HEK293 (cell line): ENCODE measurements around the gene ATAD1.

ENCODE experiments used
- KLF8 ChIP-seq: fragments of 450-650 bp; formaldehyde crosslinking; IDR thresholded peaks from 2 replicates; pipeline ENCODE4 v1.5.1; 2016; ENCODE audit warnings: missing biosample characterization, missing genetic modification characterization
- KLF9 ChIP-seq: fragments of 450-650 bp; formaldehyde crosslinking; IDR thresholded peaks from 2 replicates; pipeline ENCODE4 v1.5.1; 2016; ENCODE audit warnings: missing biosample characterization, missing genetic modification characterization, low read depth
- MEIS1 ChIP-seq: sonication (generic); formaldehyde crosslinking; IDR thresholded peaks from 2 replicates; pipeline ENCODE4 v1.8.1; 2022; ENCODE audit warnings: missing genetic modification reagents, mild to moderate bottlenecking, borderline replicate concordance
- MZF1 ChIP-seq: fragments of 450-650 bp; formaldehyde crosslinking; IDR thresholded peaks from 2 replicates; pipeline ENCODE4 v1.5.1; 2017; ENCODE audit warnings: missing biosample characterization, missing genetic modification characterization, borderline replicate concordance
- SCRT2 ChIP-seq: fragments of 450-650 bp; formaldehyde crosslinking; IDR thresholded peaks from 2 replicates; pipeline ENCODE4 v1.5.1; 2016; ENCODE audit warnings: missing biosample characterization, missing genetic modification characterization
- SP3 ChIP-seq: fragments of 450-650 bp; formaldehyde crosslinking; IDR thresholded peaks from 2 replicates; pipeline ENCODE4 v1.5.1; 2016; ENCODE audit warnings: missing biosample characterization, missing genetic modification characterization
- TCF7L2 ChIP-seq: IDR thresholded peaks from 2 replicates; pipeline ENCODE4 v1.6.1; 2011; ENCODE audit warnings: low read depth, mild to moderate bottlenecking, inconsistent platforms, low read length, moderate library complexity, borderline replicate concordance
- WT1 ChIP-seq: fragments of 450-650 bp; formaldehyde crosslinking; IDR thresholded peaks from 2 replicates; pipeline ENCODE4 v1.5.1; 2016; ENCODE audit warnings: missing biosample characterization, missing genetic modification characterization
- ZBTB17 ChIP-seq: fragments of 450-650 bp; formaldehyde crosslinking; IDR thresholded peaks from 2 replicates; pipeline ENCODE4 v1.5.1; 2016; ENCODE audit warnings: missing biosample characterization, missing genetic modification characterization
- ZBTB21 ChIP-seq: fragments of 450-650 bp; formaldehyde crosslinking; IDR thresholded peaks from 2 replicates; pipeline ENCODE4 v1.5.1; 2017; ENCODE audit warnings: missing biosample characterization, missing genetic modification characterization
- ZNF121 ChIP-seq: fragments of 450-650 bp; formaldehyde crosslinking; IDR thresholded peaks from 2 replicates; pipeline ENCODE4 v1.5.1; 2016; ENCODE audit warnings: missing biosample characterization, missing genetic modification characterization
- ZNF155 ChIP-seq: fragments of 450-650 bp; formaldehyde crosslinking; IDR thresholded peaks from 2 replicates; pipeline ENCODE4 v1.5.1; 2016; ENCODE audit warnings: missing biosample characterization, missing genetic modification characterization
- ZNF214 ChIP-seq: fragments of 450-650 bp; formaldehyde crosslinking; IDR thresholded peaks from 2 replicates; pipeline ENCODE4 v1.5.1; 2017; ENCODE audit warnings: missing biosample characterization, mild to moderate bottlenecking, missing genetic modification characterization, borderline replicate concordance
- ZNF23 ChIP-seq: fragments of 450-650 bp; formaldehyde crosslinking; IDR thresholded peaks from 2 replicates; pipeline ENCODE4 v1.5.1; 2016; ENCODE audit warnings: missing biosample characterization, missing genetic modification characterization, borderline replicate concordance
- ZNF48 ChIP-seq: fragments of 450-650 bp; formaldehyde crosslinking; IDR thresholded peaks from 2 replicates; pipeline ENCODE4 v1.5.1; 2016; ENCODE audit warnings: missing biosample characterization, missing genetic modification characterization
- ZNF558 ChIP-seq: fragments of 450-650 bp; formaldehyde crosslinking; IDR thresholded peaks from 2 replicates; pipeline ENCODE4 v1.5.1; 2016; ENCODE audit warnings: missing biosample characterization, missing genetic modification characterization
- ZNF623 ChIP-seq: fragments of 450-650 bp; formaldehyde crosslinking; IDR thresholded peaks from 2 replicates; pipeline ENCODE4 v1.5.1; 2016; ENCODE audit warnings: missing biosample characterization, missing genetic modification characterization
- ZNF776 ChIP-seq: fragments of 450-650 bp; formaldehyde crosslinking; IDR thresholded peaks from 2 replicates; pipeline ENCODE4 v1.5.0; 2017; ENCODE audit warnings: missing biosample characterization, missing genetic modification characterization, borderline replicate concordance
- ZNF792 ChIP-seq: fragments of 450-650 bp; formaldehyde crosslinking; IDR thresholded peaks from 2 replicates; pipeline ENCODE4 v1.5.1; 2016; ENCODE audit warnings: missing biosample characterization, missing genetic modification characterization
- TF ChIP-seq, protein P1 (sequence below): fragments of 450-650 bp; formaldehyde crosslinking; IDR thresholded peaks from 2 replicates; pipeline ENCODE4 v1.5.1; 2017; ENCODE audit warnings: missing biosample characterization, missing genetic modification characterization
- TF ChIP-seq, protein P2 (sequence below): fragments of 450-650 bp; IDR thresholded peaks from 2 replicates; pipeline ENCODE4 v1.5.1; 2018; ENCODE audit warnings: missing biosample characterization, missing genetic modification characterization
- TF ChIP-seq, protein P3 (sequence below): fragments of 450-650 bp; formaldehyde crosslinking; IDR thresholded peaks from 2 replicates; pipeline ENCODE4 v1.5.1; 2016; ENCODE audit warnings: missing biosample characterization, missing genetic modification characterization
- TF ChIP-seq, protein P4 (sequence below): fragments of 450-650 bp; formaldehyde crosslinking; IDR thresholded peaks from 2 replicates; pipeline ENCODE4 v1.5.1; 2017; ENCODE audit warnings: missing biosample characterization, missing genetic modification characterization
- TF ChIP-seq, protein P5 (sequence below): fragments of 450-650 bp; formaldehyde crosslinking; IDR thresholded peaks from 2 replicates; pipeline ENCODE4 v1.5.1; 2016; ENCODE audit warnings: missing biosample characterization, missing genetic modification characterization, borderline replicate concordance

The ATAD1 gene

DNA sequence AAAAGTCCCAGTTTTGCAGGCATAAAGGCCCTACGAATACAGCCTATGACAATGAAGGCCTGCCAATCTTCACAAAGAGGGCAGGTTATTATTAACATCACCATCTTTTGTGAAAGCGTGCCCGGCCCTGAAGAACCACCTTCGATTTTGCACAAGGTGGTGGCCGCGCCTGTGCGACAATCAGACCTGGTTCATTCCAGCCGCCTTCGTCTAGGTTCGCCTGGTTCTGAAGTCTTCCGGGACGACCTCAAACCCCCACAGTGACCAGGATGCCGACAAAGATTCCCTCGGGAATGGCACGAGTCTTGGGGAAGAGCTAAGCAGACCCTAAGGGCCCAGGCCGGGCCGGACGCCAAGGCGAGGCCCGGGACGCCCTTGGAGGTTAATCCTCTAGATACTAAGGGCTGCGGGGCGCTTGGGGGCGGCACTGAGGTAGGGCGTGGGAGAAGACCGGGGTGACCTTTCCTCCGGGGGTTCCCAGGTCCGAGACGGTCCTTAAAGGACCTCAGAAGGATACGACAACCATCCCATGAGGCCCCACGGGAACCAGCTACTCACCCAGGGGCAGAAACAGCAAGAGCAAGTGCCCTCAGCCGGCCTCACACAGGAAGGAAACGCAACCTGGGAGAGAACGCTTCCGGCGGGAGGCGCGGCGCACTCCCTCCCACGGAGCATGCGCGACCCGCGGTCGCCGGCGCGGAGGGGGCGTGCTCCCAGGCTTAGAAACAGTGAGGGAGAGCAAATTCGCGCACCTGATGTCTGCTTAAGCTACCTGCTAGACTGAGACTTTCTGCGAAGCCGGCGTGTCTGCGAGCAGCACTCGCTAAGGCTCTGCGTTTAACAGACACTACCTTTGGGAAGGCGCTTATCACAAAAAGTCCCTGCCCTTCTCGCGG lies at the start of gene ATAD1 (continued):
- no peak for TF ChIP-seq ZNF792
- 0 out of 2 replicates have a peak, but pooled peaks have one; percentile 19 for TF ChIP-seq ZBTB21 (tag by site-specific recombination)
- TF ChIP-seq ZNF558 (tag by site-specific recombination), result no peak
- no peak for TF ChIP-seq ZNF623
- no peak for TF ChIP-seq MZF1 (tag by site-specific recombination)
- TF ChIP-seq ZBTB17 (tag by site-specific recombination), result peak; percentile 80
- TF ChIP-seq ZNF121 (tag by site-specific recombination), result no peak
- peak; percentile 26; the same call in 1 of the 2 replicates for TF ChIP-seq SCRT2 (tag by site-specific recombination)
- TF ChIP-seq ZNF155 (tag by site-specific recombination), result no peak
- TF ChIP-seq MEIS1 (CRISPR knock-in tag), result no peak
- TF ChIP-seq SP3 (tag by site-specific recombination), result peak; percentile 50; the same call in 1 of the 2 replicates
- no peak for TF ChIP-seq ZNF23 (tag by site-specific recombination)
- peak; percentile 95 for TF ChIP-seq KLF9
- TF ChIP-seq, protein P1, sequence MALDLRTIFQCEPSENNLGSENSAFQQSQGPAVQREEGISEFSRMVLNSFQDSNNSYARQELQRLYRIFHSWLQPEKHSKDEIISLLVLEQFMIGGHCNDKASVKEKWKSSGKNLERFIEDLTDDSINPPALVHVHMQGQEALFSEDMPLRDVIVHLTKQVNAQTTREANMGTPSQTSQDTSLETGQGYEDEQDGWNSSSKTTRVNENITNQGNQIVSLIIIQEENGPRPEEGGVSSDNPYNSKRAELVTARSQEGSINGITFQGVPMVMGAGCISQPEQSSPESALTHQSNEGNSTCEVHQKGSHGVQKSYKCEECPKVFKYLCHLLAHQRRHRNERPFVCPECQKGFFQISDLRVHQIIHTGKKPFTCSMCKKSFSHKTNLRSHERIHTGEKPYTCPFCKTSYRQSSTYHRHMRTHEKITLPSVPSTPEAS (tag by site-specific recombination), result no peak
- TF ChIP-seq, protein P2, sequence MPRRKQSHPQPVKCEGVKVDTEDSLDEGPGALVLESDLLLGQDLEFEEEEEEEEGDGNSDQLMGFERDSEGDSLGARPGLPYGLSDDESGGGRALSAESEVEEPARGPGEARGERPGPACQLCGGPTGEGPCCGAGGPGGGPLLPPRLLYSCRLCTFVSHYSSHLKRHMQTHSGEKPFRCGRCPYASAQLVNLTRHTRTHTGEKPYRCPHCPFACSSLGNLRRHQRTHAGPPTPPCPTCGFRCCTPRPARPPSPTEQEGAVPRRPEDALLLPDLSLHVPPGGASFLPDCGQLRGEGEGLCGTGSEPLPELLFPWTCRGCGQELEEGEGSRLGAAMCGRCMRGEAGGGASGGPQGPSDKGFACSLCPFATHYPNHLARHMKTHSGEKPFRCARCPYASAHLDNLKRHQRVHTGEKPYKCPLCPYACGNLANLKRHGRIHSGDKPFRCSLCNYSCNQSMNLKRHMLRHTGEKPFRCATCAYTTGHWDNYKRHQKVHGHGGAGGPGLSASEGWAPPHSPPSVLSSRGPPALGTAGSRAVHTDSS (tag by site-specific recombination), result no peak
- 0 out of 2 replicates have a peak, but pooled peaks have one; percentile 57 for TF ChIP-seq WT1 (tag by site-specific recombination)
- no peak for TF ChIP-seq ZNF776 (tag by site-specific recombination)
- no peak for TF ChIP-seq ZNF214
- TF ChIP-seq, protein P3, sequence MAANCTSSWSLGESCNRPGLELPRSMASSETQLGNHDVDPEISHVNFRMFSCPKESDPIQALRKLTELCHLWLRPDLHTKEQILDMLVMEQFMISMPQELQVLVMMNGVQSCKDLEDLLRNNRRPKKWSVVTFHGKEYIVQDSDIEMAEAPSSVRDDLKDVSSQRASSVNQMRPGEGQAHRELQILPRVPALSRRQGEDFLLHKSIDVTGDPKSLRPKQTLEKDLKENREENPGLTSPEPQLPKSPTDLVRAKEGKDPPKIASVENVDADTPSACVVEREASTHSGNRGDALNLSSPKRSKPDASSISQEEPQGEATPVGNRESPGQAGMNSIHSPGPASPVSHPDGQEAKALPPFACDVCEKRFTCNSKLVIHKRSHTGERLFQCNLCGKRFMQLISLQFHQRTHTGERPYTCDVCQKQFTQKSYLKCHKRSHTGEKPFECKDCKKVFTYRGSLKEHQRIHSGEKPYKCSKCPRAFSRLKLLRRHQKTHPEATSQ (tag by site-specific recombination), result no peak
- peak; percentile 80; the same call in 1 of the 2 replicates for TF ChIP-seq KLF8
- TF ChIP-seq TCF7L2, result no peak
- TF ChIP-seq, protein P4, sequence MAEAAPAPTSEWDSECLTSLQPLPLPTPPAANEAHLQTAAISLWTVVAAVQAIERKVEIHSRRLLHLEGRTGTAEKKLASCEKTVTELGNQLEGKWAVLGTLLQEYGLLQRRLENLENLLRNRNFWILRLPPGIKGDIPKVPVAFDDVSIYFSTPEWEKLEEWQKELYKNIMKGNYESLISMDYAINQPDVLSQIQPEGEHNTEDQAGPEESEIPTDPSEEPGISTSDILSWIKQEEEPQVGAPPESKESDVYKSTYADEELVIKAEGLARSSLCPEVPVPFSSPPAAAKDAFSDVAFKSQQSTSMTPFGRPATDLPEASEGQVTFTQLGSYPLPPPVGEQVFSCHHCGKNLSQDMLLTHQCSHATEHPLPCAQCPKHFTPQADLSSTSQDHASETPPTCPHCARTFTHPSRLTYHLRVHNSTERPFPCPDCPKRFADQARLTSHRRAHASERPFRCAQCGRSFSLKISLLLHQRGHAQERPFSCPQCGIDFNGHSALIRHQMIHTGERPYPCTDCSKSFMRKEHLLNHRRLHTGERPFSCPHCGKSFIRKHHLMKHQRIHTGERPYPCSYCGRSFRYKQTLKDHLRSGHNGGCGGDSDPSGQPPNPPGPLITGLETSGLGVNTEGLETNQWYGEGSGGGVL (tag by site-specific recombination), result no peak
- TF ChIP-seq, protein P5, sequence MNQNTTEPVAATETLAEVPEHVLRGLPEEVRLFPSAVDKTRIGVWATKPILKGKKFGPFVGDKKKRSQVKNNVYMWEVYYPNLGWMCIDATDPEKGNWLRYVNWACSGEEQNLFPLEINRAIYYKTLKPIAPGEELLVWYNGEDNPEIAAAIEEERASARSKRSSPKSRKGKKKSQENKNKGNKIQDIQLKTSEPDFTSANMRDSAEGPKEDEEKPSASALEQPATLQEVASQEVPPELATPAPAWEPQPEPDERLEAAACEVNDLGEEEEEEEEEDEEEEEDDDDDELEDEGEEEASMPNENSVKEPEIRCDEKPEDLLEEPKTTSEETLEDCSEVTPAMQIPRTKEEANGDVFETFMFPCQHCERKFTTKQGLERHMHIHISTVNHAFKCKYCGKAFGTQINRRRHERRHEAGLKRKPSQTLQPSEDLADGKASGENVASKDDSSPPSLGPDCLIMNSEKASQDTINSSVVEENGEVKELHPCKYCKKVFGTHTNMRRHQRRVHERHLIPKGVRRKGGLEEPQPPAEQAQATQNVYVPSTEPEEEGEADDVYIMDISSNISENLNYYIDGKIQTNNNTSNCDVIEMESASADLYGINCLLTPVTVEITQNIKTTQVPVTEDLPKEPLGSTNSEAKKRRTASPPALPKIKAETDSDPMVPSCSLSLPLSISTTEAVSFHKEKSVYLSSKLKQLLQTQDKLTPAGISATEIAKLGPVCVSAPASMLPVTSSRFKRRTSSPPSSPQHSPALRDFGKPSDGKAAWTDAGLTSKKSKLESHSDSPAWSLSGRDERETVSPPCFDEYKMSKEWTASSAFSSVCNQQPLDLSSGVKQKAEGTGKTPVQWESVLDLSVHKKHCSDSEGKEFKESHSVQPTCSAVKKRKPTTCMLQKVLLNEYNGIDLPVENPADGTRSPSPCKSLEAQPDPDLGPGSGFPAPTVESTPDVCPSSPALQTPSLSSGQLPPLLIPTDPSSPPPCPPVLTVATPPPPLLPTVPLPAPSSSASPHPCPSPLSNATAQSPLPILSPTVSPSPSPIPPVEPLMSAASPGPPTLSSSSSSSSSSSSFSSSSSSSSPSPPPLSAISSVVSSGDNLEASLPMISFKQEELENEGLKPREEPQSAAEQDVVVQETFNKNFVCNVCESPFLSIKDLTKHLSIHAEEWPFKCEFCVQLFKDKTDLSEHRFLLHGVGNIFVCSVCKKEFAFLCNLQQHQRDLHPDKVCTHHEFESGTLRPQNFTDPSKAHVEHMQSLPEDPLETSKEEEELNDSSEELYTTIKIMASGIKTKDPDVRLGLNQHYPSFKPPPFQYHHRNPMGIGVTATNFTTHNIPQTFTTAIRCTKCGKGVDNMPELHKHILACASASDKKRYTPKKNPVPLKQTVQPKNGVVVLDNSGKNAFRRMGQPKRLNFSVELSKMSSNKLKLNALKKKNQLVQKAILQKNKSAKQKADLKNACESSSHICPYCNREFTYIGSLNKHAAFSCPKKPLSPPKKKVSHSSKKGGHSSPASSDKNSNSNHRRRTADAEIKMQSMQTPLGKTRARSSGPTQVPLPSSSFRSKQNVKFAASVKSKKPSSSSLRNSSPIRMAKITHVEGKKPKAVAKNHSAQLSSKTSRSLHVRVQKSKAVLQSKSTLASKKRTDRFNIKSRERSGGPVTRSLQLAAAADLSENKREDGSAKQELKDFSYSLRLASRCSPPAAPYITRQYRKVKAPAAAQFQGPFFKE (tag by site-specific recombination), result no peak; the same call in 1 of the 2 replicates
- no peak for TF ChIP-seq ZNF48
